Activated effector memory CD4-positive, alpha-beta T cell treated with Interleukin-2 at 50 U/mL for 16 hours (primary cell): ENCODE data around the gene ATP6V0A1.
"Not testable (repeated sequence)": the region's sequence is repeated elsewhere in the genome, so short reads cannot be mapped to it uniquely, and the experiment has no call there.

Experiments
- DNase-seq: peaks from one replicate; pipeline ENCODE4 v3.0.0-alpha.2; 2020

The ATP6V0A1 gene

GRCh38 chr17:42543190-42544079 is 84.8 kb downstream of the ATP6V0A1 start:
- DNase-seq, result no peak

GRCh38 chr17:42544874-42545283 is 86.2 kb downstream of the ATP6V0A1 start:
- DNase-seq, result no peak

GRCh38 chr17:42545755-42546505 is 87.3 kb downstream of the ATP6V0A1 start:
- DNase-seq, result not testable (repeated sequence)

- DNase-seq, result no peak
These were observed 88.4 kb downstream of the ATP6V0A1 start for GRCh38 chr17:42547001-42547461.

GRCh38 chr17:42547698-42548069 is 89.0 kb downstream of the ATP6V0A1 start:
- no peak for DNase-seq

GRCh38 chr17:42548070-42548837 is 89.6 kb downstream of the ATP6V0A1 start:
- peak; percentile 68 for DNase-seq

GRCh38 chr17:42548993-42549755 is 90.5 kb downstream of the ATP6V0A1 start:
- DNase-seq, result no peak

- not testable (repeated sequence) for DNase-seq
These were observed 94.1 kb downstream of the ATP6V0A1 start, which contains the start of gene HSD17B1 for GRCh38 chr17:42552736-42553135. Gene HSD17B1 (plus strand): TSS chr17:42552923. CDS start chr17:42552934, 11 bp downstream.

- DNase-seq, result no peak
These were observed 94.6 kb downstream of the ATP6V0A1 start for GRCh38 chr17:42553161-42553818.

GRCh38 chr17:42553866-42554249 is 95.2 kb downstream of the ATP6V0A1 start:
- no peak for DNase-seq

- peak; percentile 66 for DNase-seq
These were observed 95.8 kb downstream of the ATP6V0A1 start for GRCh38 chr17:42554250-42555121.

GRCh38 chr17:42555122-42555622 is 96.5 kb downstream of the ATP6V0A1 start:
- no peak for DNase-seq

- DNase-seq, result not testable (repeated sequence)
These were observed 97.4 kb downstream of the ATP6V0A1 start for GRCh38 chr17:42555961-42556617.

- DNase-seq, result no peak
These were observed 100.4 kb downstream of the ATP6V0A1 start for GRCh38 chr17:42559075-42559474.

- DNase-seq, result no peak
These were observed 101.6 kb downstream of the ATP6V0A1 start for GRCh38 chr17:42560246-42560645.

GRCh38 chr17:42561897-42562387 is 103.3 kb downstream of the ATP6V0A1 start, which contains the start of gene COASY:
Gene COASY (plus strand): TSS chr17:42562148. CDS start chr17:42562623, 475 bp downstream.
- peak; percentile 86 for DNase-seq

GRCh38 chr17:42562388-42563142 is 103.9 kb downstream of the ATP6V0A1 start:
- DNase-seq, result no peak

GRCh38 chr17:42563143-42563509 is 104.4 kb downstream of the ATP6V0A1 start:
- no peak for DNase-seq

GRCh38 chr17:42563543-42563942 is 104.9 kb downstream of the ATP6V0A1 start:
- DNase-seq, result no peak
